HG02642 (cell line): Measurements from ENCODE around the gene STPG3.

ENCODE experiments used
- ATAC-seq: cut with Tn5 transposase; IDR thresholded peaks from one replicate; pipeline ENCODE4 v1.9.1; 2021; ENCODE audit warnings: mild to moderate bottlenecking; ENCODE audit not compliant: unreplicated experiment, poor library complexity

The STPG3 gene

DNA sequence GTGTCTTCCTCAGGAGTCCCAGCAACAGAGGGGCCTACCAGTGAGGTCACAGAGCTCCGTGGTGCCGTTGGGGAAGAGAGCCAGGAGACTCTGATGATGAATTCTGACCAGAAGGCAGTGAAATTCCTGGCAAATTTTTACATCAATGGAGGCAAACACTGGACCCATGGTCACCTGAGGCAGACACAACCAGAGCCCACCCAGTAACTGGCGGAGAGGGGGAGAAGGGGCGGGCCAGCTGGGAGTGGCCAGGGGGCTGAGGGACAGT is at the start of gene STPG3:
STPG3 (plus strand) TSS at position 93 of the 268 bp plus-strand sequence; CDS start at position 94, 1 bp downstream.
- no peak for ATAC-seq

DNA sequence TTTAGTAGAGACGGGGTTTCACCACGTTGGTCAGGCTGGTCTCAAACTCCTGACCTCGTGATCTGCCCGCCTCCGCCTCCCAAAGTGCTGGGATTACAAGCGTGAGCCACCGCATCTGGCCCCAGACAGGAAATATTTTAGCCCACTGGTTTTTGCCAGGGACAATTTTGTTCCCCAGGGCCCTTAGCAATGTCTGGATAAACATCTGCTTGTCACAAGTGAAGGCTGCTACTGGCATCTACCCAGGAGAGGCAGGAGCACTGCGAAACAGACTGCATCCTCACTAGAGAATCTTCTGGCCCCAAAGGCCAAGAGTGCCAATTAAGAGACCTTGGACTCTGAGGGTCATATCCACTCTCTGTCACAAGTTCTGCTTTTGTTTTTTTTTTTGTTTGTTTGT is 48.1 kb upstream of the STPG3 start:
- no peak for ATAC-seq

DNA sequence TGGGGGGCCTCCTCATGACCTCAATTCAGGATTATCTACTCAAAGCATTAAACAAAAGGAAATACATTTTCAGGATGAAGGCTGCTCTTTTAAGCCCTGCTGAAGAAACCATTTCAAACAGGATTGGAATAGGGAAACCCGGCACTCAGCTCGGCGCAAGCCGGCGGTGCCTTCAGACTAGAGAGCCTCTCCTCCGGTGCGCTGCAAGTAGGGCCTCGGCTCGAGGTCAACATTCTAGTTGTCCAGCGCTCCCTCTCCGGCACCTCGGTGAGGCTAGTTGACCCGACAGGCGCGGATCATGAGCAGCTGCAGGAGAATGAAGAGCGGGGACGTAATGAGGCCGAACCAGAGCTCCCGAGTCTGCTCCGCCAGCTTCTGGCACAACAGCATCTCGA is 46.4 kb upstream of the STPG3 start:
- no peak for ATAC-seq

DNA sequence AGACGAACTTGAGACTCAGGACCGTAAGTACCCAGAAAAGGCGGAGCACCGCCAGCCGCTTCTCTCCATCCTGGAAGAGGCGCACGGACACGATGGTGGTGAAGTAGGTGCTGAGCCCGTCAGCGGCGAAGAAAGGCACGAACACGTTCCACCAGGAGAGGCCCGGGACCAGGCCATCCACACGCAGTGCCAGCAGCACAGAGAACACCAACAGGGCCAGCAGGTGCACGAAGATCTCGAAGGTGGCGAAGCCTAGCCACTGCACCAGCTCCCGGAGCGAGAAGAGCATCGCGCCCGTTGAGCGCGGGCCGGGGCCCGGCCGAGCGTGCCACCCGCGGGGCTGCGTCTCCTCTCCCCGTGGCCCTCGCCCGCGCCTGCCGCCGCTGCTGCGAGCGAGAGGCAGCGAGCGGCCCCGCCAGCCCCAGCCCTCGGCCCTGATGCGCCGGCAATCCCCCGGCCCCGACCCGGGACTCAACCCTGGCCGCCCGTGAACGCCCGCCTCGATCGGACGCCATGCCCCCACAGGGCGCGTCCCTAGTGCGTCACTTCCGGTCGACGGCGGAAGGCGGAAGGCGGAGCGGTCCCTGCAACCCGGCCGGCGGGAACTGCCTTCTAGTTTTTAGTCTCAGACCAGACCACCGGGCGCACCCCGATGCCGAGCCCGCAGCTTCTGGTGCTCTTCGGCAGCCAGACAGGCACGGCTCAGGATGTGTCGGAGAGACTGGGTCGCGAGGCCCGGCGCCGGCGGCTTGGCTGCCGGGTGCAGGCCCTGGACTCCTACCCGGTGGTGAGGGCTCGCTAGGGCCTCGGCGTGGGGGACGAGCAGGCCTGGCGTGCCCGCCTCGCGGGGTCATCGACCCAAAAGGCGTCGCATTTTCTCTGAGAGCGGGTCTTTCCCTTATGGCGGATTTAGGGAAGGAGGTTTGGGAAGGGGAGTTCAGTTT is 45.7 kb upstream of the STPG3 start, which contains the start of the genes NDOR1 and TMEM203:
NDOR1 (plus strand) TSS at position 575 of the 944 bp plus-strand sequence; CDS start at position 653, 78 bp downstream.
TMEM203 (minus strand) TSS at position 523 of the 944 bp plus-strand sequence; CDS start at position 289, 234 bp downstream.
- peak; percentile 52 for ATAC-seq

DNA sequence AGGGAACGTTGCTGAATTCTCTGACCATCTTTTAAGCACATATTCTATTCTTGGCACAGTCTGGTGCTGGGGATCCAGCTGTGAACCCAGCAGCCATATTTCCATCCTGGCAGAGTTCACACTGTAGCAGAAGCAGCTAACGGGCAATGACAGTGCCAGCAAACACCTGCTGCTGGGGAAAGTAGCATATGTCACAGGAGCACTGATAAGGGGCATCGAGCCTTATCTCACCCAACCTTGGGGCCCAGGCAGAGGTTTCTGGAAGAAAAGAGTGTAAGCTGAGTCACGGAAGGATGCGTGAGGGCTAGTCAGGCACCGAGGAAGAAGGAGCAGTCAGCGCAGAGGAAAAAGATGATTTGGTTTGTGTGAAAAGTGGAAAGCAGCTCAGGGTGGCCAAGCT is 44.5 kb upstream of the STPG3 start:
- no peak for ATAC-seq

DNA sequence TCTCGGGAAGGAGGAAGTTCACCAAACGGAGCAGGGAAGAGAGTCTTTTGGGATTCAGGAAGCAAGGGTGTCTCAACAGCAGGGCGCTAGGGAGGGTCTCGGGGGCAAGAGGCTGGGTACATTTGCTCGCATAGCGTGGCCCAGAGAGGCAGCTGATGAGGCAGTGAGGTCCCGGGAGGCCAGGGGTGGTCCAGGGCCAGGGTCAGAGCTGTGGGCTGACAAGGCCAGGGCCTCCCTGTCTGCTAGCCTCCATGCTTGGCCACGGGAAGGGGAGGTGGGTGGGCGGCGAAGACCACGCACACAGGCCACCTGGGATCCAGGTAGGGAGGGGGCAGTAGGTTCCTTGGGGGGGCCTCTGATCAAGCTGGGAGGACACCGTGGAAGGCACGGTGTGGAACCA is 39.6 kb upstream of the STPG3 start:
- no peak for ATAC-seq

DNA sequence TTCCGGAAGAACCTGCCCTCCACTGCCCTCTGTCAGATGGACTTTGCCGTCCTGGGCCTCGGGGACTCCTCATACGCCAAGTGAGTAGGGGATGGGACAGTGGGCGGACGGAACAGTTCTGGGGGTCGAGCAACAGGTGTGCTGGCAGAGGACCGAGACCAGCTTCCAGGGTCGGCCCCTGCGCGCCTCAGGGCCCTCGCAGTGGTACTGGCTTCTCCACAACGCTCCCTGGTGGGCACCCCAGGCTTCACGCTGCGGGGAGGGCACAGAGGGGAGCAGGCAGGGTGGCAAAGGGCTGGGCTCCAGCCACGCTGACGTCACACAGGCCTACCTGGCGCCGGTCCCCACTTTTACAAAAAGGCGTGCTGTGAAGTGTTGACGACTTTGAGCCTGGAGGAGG is 38.6 kb upstream of the STPG3 start:
- no peak for ATAC-seq

DNA sequence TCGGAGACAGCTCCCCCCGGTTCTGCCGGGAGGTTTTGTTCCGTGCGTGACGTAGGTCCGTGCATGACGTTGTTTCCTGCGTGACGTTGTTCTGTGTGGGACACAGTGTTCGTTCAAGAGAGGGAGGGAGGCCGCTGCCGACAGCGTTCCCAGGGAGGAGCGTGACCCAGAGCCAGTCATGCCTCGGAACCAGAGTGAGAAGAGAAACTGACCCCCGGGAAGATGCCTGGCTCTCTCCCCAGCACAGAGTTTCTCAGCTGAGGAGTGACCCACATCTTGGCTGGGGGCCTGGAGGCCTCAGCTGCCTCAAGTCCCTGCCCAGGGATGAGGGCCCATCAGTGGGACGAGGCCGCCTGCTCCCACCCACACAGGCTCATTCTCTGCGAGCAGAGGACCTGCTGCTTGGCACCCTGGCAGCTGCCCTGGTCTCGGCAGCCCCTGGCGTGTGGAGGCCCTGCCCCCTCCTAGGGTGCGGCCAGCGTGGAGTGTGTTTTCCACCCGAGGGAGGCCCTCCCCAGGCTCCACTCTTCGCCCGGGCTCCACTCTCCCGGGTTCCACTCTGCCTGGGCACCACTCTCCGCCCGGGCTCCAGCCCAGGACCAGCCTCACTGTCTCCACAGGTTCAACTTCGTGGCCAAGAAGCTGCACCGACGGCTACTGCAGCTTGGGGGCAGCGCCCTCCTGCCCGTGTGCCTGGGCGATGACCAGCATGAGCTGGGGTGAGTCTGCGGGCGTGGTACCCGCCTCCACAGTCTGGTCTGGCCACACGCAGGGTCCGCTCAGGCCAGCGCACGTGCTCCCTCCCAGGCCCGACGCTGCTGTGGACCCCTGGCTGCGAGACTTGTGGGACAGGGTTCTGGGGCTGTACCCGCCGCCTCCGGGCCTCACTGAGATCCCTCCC is 37.7 kb upstream of the STPG3 start:
- no peak for ATAC-seq

DNA sequence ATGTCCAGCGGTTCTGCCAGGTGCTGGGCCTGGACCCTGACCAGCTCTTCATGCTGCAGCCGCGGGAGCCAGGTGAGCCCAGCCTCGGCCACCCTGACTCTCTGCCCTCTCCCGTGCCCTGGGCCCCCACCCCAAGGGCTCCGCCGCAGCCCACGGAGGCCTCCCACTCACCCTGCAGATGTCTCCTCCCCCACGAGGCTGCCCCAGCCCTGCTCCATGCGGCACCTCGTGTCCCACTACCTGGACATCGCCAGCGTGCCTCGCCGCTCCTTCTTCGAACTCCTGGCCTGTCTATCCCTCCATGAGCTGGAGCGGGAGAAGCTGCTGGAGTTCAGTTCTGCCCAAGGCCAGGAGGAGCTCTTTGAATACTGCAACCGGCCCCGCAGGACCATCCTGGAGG is 36.5 kb upstream of the STPG3 start:
- ATAC-seq, result no peak

DNA sequence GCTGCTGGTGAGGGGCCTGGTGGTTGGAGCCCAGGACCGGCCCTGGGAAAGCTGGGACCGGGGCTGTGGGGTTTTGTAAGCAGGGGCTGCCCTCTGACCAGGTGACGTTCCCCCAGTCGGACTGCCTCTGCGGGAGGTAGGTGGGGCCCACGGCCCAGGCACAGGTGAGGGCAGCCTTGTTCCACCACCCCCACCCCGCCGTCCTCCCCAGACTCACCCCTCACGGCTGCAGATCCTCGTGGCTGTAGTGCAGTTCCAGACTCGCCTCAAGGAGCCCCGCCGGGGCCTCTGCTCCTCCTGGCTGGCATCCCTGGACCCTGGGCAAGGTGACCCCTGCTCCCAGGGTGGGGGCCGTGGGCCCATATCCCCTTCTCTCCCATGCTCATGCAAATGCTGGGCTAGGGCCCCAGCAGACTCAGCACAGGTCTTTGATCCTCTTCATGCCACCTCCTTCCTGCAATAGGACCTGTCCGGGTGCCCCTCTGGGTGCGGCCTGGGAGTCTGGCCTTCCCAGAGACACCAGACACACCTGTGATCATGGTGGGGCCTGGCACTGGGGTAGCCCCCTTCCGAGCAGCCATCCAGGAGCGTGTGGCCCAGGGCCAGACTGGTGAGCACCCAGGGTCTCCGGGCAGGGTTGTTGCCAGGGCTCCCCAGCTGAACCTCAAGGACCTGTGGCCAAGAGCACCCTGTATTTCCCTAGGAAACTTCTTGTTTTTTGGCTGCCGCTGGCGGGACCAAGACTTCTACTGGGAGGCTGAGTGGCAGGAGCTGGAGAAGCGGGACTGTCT is 35.7 kb upstream of the STPG3 start:
- no peak for ATAC-seq

DNA sequence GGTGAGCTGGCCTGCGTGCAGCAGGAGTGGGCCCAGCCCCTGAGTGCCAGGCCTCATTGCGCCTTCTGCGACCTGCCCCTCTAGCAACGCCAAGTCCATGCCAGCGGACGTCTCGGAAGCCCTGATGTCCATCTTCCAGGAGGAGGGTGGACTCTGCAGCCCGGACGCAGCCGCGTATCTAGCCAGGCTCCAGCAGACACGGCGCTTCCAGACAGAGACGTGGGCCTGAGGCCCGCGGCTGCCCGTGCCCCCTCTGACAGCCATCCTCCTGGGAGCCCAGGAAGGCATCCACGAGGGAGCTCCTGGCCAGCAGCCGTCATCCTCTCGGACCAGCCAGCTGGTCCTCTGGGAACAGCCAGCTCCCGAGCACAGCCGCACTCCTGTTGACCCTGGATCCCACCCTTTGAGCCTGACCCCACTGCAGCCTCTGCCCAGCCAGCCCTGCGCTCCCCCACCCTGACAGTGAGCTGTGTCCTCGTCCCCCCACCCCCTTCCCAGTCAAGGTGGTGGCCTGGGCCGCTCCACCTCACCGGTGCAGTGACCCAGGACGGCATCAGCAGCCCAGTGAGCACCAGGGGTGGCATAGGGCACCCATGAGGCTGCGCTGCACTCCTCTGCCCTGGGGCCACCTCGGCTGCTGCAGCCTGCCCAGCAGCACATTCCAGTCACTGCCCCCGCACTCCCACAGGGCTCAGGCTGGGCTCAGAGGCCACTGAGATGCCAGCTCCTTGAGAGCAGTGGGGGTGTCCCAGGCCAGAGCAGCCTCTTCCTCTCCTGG is 34.7 kb upstream of the STPG3 start:
- no peak for ATAC-seq

DNA sequence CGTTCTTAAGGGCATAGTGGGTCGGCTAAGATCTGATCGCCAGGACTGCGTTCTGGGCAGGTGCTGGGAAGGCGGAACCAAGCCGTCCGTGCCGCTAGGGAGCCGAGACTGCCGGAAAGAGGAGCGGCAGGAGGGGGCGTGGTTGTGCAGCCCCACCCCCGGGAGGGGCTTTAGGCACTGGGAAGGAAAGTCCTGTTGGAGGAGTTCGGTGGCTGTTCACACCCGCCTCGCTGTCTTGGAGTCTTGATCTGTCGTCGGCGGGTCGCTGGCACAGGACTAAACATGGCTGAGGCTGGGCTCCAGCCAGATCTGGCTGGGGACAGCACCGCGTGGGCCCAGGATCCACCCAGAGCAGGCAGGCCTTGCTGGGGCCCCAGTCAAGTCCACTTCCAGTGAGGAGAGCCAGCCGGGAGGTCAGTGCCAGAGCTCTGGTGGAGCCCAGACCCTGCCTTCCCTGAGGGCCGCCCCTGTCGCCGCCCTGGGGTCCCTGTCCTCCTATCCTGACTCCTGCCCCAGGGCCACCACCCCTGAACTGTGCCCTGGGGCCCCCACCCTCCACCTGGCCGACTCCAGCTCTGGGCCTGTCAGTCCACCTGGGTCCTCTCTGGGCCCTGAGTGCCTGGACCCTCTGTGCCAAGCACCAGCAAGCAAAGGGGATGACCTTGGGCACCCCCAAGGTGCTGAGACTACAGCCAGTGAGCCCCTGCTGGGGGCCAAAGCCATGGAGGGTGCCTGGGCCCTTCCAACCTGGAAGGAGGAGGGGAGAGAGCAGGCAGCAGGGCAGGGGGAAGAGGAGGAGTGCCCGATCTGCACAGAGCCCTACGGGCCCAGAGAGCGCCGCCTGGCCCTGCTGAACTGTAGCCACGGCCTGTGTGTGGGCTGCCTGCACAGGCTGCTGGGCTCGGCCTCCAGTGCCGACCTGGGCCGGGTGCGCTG is 33.5 kb upstream of the STPG3 start:
- no peak for ATAC-seq

DNA sequence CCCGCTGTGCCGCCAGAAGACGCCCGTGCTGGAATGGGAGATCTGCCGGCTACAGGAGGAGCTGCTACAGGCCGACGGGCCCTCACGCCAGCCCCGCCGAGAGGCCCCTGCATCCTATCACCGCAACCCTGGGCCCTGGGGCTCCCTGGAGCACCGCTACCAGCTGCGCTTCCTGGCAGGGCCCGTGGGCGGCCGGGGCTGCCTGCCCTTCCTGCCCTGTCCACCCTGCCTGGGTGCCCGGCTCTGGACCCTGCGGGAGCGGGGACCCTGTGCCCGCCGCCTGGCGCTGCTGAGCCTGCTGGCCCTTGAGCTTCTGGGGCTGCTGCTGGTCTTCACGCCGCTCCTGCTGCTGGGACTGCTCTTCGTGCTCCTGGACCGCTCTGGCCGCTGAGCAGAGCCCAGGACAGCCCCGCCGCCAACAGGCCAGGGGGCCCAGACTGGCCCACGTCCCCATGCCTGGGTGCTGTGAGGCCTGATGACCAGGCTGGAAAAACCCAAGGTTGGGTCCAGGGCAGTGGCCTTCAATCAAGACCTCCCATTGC is 32.8 kb upstream of the STPG3 start:
- ATAC-seq, result no peak

DNA sequence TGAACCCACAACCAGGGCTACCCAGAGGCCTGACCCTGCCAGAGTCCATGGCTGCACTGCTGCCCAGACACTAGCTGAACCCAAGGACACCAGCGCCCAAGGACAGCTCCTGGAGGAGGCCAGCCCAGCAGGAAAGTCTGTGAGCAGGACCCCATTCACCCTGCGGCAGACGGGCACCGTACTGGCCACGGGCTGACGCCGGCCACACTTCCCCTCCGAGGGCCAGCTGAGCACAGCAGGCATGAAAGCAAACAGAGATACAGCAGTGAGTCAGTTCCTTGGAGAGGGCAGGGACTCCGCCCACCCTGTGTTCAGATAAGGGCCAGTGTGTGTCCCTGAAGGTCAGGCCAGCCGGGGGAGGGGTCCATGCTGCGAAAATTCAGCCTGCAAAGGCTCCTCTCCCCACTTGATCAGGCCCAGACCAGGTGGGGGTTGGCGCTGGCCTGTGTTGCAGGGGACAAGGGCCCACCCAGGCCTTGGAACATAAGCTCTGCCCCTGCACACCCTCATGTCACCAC is 32.3 kb upstream of the STPG3 start:
- ATAC-seq, result no peak

DNA sequence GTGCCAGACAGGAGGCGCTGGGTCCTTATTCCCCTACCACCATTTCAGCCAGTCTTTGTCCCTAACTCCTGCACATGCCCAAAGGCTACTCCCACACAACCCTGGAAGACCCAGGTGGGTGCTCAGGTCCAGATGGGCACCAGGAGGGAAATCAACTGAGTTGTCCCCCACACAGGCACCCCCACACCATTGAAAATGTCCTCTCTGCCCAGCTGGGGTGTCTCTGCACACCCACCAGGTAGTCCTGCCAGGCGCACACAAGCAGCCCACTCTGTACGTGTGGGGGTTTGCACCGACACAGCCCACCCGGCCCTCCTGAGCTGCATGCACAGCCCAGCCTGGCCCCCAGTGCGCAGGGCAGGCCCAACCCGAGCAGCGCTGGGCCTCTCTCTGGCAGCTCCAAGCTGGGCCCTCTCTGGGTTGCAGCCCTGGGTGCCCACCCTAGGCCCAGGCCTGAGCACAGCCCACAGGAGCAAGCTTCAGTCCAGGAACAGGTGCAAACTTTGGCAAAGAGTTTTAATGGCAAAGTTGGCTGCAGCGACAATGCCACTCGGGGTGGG is 31.2 kb upstream of the STPG3 start:
- ATAC-seq, result no peak

DNA sequence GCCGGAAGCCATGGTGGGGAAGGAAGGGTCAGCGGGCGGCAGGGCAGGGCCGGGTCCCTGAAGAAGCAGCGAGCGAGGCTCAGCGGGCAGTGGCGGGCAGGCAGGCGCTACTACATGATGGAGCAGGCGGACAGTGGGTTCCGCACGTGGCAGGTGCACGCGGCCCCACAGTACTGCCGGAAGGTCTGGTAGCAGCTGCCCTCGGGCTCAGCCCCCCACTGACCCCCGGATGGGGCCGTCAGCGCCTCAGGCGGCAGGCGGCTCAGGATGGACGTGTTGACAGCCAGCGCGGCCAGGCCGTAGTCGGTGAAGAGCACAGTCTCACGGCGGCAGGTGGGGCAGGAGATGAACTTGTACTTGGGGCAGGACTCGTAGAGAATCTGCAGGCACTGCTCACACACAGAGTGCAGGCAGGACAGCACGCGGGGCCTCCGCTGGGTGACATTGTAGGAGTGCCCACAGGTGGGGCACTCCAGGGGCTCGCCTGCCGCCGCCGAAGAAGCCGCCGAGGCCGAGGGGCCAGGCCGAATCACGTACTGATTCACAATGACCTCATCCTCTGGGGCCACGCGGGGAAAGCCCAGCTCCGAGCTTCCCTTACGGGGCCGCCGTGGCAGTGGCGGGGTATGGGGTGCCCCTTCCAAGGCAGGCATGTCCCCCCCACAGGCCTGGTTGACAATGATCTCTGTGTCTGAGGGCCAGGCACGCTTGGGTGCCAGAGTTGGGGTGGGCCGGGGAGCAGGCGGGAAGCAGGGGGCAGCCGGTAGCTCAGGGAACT is 30.6 kb upstream of the STPG3 start:
- no peak for ATAC-seq

DNA sequence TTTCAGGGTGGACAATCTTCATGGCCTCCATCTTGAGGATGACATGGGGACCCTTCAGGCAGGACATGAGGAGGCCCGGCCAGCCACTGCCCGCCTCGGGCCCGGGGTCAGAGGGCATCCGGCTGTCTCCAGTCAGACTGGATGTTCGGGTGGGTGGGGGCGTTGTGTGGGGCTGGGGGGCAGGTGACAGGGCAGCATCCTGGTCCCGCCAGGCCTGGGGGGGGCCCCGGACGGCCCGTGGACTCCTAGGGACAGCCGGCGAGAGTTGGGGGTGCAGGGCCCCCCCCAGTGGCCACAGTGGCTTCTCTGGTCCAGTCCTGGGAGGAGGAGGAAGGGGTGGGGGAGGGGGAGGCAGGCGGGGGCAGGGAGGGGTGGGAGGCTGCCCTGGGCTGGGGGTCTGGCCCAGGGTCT is 30.0 kb upstream of the STPG3 start:
- ATAC-seq, result no peak
